ENCODE results near the gene FBXO7.
"Not testable (repeated sequence)": the region's sequence is repeated elsewhere in the genome, so short reads cannot be mapped to it uniquely, and the experiment has no call there.

The FBXO7 gene

DNA sequence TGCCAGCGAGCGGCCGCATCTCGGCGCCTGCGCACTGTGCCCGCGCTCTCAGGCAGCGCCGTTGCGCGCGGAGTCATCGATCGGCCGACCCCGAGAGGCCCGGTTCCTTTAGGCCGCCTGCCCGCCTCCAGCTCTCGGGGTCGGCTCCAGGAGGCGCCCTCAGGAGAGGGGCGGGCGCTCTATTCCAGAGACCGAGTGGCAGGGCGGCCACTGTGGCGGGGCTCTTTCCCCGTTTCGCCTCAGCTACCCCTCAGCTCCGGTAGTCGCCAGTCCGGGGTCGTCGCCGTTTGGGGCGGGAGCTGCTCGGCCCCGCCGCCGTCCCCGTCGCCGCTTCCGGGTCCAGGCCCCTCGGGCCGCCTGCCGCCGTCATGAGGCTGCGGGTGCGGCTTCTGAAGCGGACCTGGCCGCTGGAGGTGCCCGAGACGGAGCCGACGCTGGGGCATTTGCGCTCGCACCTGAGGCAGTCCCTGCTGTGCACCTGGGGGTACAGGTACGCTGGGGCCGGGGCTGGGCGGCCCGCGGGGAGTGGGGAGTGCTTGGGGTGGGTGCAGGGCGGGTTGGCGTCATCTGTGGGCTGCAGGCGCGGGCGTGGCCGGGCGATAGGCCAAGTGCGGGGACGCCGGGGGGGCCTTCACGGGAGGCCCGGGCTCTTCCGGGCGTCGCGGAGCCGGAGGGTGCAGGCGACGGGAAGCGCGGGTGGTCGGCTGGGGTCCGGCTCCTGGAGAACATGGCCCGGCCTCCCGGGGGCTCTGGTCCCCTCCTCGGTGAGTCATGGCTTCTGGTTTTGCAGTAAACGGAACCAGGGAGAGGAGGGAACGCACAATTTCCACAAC lies at the start of gene FBXO7:
Gene FBXO7 (plus strand): TSS at position 177 of the 833 bp plus-strand sequence. CDS start 192 bp downstream, at position 369.
- peak; percentile 96 for DNase-seq (ENCODE audit: low spot score)

DNA sequence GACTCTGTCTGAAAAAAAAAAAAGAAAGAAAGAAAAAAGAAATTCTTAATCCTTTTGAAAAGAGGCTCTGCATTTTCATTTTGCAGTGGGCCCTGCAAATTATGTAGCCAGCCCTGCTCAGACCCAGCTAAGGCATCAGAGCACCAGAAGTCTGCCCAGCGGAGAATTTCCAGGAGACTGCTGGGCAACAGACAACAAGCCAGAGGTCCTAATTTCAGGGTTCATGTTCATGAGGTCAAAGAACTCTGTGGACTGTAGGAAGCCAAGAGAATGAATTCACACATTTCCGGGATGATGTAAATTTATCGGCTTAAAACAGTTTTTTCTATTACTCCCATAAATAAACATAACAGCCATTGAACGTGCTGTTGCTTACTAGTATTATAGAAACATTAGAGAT lies 47.7 kb upstream of the FBXO7 start:
- no peak for DNase-seq (ENCODE audit: low spot score)

DNA sequence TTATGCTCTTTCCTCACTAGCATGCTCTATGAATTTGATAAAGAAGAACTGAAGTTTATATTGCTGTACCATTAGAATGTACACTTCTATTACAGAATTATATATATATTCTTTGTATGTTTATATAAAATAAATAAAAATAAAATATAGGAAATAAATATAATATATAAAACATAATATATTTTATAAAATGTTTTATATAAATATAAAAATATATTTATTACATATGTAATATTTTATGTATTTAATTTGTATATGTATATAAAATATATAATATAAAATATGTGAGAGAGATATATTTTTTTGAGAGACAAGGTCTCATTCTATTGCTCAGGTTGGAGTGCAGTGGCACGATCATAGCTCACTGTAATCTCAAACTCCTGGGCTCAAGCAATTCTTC lies 44.3 kb upstream of the FBXO7 start:
- no peak for DNase-seq (ENCODE audit: low spot score)

DNA sequence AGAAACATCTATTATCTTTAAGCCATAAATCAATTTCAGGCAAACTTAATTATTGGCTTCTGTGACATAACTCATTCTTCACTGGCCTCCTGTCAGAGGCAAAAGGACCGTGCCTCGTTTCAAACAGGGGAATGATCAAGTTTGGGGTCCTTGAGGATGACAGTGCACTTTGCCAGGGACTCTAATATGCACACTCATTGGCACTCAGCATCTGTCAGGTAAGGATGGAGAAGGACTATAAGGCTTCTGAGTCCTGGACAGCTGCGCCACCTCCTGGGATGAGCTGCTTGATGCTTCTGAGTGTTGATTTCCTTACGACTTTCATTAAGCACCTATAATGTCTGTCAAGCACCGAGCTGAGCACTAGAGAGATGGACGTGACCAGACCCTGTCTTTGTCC lies 30.5 kb upstream of the FBXO7 start:
- DNase-seq (ENCODE audit: low spot score), result peak; percentile 59

DNA sequence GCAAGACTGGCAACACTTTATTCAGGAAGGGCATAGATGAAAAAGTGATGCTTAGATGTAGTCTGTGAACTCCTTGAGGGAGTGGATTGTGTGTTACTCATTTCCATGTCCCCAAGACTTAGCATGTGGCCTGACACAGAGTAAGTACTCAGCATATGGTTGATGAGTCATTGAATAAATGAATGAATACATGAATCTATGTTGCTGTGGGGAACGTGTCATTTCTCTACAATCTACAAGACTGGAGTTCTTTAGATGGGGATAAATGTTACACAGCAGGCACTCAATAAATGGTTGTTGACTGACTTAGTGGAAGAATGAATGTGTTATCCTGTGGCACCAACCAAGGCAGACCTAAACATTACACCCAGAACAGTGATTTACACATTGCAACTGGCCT lies 28.3 kb upstream of the FBXO7 start:
- DNase-seq (ENCODE audit: low spot score), result no peak

DNA sequence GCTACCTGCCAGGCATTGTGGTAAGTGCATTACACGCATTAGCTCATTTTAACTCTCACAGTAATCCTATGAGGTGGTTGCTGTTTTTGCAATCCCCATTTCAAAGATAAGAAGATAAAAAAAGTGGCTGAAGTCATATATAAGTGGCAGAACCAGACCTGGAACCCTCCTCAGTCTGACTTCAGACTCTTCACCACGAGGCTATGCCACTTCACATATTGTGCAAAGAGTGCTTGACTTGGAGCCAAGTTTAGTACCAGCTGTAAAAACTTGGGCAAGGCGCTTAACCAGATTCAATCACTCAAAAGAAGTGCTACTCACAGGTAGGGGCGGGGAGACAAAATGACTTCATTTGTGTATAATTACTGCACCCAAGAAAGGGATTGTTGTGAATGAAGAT lies 25.6 kb upstream of the FBXO7 start:
- no peak for DNase-seq (ENCODE audit: low spot score)

DNA sequence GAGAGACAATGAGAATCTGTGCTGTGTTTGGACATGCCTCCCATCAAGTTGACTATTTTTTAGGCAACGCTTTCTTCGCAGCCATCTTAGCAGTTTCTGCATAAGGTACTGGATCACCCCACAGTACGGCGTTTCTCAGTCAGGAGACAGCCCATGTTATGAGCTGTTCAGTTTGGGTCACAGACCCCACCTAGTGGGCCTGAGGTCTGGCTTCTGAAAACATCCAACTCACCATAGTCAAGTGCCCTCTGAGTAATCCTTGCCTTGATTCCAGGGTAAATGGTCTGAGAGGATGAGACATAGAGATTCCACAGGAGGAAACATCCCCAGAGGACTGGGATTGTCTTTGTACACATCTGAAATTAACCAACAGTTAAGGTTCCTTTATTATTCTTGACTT lies 17.6 kb upstream of the FBXO7 start:
- DNase-seq (ENCODE audit: low spot score), result no peak

DNA sequence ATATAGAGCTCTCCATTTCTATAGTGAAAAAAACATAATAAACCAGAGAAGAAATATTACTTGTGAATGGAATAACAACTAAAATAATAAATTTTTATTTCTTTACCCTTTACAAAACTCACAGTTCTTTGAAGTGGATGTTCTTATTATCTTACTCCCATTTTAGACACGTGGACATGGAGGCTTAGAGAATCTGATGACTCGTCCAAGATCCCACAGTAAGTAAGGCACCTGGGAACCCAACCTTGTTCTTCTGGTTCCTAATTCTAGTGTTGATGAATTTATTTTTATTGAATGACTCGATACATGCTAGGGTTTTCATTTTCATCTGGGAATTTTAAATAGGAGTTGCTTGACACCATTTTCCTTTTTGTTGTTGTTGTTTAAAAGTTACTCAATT lies 12.2 kb upstream of the FBXO7 start:
- DNase-seq (ENCODE audit: low spot score), result no peak

DNA sequence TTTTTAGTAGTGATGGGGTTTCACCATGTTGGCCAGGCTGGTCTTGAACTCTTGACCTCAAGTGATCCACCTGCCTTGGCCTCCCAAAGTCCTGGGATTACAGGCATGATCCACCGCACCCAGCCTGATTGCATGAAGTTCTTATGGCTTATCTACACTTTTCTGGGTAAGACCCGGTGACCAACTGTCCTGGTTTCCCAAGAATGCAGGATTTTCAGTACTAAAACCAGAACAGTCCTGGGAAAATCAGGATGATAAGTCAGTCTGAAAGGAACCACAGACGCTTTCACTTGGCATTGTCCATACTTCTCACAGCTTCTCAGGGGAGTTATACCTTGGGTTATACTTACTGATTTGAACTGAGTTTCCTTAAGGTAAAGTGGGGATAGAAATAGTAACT lies 8.9 kb upstream of the FBXO7 start:
- DNase-seq (ENCODE audit: low spot score), result no peak

DNA sequence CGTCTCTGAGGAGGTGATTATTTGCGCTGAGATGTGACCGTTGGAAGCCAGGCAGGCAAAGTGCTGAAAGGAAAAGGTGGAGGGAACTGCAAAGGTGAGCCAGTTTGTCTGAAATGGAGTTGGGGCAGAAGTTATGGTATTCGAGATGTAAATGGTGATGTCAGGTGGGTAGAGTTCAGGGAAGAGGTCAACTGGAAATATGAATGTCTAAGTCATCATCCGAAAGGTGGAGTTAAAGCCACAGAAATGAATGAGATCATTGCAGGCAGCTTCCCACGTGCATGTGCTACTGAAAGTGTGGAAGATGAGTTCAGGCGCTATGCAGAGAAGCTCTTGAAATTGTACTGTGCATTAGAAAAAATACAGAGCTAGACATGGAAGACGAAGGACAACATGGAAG lies 8.1 kb upstream of the FBXO7 start:
- no peak for DNase-seq (ENCODE audit: low spot score)

DNA sequence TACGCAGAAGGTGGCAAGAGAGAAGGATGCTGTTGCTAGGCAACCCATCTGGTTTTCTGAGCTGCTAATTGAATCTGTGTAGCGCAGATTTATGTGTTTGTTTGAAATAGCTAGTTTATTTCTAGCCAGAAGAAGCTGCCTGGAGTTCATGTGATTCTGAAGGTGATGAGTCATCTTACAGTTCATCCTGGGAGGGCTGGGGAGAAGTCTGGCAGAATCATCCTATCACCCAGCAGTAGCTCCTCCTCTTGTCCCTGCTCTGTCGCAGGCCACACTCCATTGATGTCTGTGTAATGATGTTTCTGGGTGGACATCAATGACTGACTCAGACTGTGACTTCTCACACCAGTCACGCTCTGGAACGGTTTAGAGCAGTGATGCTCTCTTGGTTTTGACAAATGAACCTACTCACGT lies 4.8 kb upstream of the FBXO7 start:
- no peak for DNase-seq (ENCODE audit: low spot score)

DNA sequence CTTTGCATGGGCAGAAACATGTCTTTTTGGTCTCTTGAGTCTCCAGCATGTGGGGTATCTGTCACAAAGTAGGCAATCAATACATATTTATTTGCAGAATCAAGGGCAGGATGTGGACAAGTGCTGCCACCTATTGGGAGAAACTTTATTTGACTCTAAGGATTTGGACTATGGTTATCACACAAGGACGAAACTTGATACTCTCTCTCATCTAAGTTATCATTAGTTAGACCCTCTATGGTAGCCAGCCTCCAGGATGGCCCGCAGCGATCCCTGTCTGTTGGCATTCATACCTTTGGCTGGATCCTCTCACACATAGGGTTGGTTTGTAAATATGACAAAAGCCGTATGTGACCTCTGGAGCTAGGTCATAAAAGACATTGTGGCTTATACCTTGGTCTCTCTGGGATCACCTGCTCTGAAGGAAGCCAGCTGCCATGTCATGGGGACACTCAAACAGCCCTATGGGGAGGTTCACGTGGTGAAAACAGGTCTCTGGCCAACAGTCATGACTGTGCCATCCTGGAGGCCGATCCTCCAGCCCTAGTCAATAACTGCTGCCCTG lies 1.1 kb upstream of the FBXO7 start:
- peak; percentile 47 for DNase-seq (ENCODE audit: low spot score)

DNA sequence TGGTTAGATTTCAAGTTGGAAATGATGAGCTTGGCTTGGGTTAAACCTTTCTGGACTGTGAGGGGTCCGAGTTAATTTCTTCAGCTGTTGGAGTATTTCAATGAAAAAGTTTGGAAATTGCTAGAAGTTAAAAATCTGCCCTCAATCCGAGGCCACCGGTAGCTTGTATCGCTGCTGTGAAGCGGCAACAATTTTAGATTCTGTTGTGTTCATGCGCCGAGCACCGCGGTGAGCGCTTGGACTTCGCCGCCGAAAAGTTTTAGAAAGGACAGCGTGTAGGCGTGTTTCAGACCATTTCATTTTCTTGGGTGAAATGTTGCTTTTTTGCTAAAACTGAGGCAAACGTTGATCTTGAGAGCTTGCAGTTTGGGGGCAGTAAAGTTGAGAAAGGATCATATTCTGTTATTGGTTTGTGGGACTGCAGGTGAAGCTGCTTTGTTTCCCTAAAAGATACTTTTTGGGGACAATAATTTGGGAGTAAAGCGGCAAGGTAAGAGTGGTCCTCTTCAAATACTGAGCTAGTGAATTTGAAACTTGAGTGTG lies 928 bp downstream of the FBXO7 start:
- peak; percentile 45 for DNase-seq (ENCODE audit: low spot score)

DNA sequence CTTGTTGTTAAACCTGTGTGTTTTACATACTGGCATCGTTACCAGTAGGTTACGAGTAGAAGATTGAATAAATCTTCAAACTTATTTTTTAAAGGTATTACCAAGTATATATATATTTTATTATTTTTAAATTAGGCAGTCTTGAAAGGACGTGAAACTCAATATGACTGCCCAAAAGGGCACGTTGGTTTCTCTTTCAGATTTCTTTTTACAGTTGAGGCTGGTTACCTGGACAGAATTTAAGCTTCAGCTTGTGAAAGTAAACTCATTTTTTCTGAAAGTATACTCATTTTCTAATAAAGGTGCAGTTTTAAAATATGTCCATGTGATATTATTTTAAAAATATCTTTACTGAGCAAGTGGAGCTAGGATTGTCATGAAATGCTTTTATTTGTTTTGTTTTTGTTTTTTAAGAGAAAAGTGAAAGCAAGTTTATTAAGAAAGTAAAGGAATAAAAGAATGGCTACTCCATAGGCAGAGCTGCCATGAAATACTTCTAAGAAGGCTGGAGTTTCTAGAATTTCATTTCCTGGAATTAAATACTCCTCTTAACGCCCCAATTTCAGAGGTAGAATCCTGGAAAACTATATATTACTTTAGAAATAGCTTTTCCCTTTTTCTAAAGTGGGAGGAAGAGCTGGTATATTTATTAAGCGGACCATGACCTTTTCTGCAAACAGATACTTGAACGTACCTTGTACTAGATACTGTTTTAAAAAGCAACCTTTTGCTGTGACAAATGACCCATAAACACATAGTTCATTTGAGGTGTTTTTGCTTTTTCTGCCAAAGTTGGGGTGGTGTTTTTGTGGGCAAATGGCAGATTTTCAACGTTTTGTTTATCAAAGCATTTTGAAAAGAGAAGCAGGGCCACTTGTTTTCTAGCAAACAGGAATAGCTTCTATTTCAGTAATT lies 1.9 kb downstream of the FBXO7 start:
- DNase-seq (ENCODE audit: low spot score), result no peak

DNA sequence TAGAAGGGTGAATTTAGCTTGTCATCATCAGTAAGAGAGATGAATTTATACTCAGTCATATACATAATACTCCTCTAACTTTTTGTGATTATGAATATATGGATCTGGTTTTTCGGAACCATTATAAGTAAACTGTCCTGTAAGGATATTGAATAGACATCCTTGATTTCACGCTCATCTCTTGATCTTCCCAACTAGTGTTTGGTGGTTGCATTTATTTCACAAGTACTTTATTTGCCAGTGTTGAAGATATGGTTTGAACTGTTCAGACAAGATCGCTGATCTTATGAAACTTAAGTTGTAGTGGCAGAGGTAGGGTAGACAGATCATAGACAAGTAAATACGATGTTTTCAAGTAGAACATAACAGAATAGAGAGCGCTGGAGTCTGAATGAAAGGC lies 3.0 kb downstream of the FBXO7 start:
- DNase-seq (ENCODE audit: low spot score), result no peak

DNA sequence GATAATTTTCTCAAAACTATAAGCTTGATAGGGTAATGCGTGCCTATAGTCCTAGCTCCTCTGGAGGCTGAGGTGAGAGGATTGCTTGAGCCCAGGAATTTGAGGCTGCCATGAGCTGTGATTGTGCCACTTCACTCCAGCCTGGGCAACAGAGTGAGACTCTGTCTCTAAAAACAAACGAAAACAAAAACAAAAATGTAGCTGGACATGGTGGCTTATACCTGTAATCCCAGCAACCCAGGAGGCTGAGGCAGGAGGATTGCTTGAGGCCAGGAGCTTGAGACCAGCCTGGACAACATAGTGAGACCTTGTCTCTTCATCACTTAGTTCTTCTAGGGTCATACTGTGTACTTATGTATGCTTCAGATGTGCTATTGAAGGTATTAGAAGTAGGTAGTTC lies 3.9 kb downstream of the FBXO7 start:
- DNase-seq (ENCODE audit: low spot score), result not testable (repeated sequence)

DNA sequence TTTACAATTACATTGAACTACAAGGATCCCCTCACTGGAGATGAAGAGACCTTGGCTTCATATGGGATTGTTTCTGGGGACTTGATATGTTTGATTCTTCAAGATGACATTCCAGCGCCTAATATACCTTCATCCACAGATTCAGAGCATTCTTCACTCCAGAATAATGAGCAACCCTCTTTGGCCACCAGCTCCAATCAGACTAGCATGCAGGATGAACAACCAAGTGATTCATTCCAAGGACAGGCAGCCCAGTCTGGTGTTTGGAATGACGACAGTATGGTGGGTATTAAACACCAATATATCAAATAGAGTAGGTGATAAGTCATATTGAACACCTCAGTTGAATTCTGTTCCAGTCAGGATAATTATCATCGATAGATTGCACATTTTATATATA lies 4.4 kb downstream of the FBXO7 start:
- DNase-seq (ENCODE audit: low spot score), result no peak

DNA sequence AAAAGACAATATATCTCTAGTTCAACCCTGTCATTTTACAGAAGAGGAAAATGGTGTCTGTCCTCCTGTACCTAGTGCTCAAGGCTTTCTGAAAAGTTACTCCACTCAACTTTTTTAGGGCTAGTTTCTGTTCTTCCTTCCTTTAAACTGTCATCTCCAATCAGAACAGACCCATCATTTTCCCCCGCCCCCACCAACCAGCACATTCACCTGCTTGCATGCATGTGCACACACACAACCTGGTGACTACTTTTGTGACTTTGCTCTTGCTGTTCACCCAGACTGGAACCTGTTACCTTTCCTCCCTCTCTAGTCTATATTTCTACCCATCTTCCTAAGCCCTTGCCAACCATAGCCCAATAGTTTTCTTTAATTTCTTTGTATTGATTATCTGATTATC lies 5.6 kb downstream of the FBXO7 start:
- no peak for DNase-seq (ENCODE audit: low spot score)

DNA sequence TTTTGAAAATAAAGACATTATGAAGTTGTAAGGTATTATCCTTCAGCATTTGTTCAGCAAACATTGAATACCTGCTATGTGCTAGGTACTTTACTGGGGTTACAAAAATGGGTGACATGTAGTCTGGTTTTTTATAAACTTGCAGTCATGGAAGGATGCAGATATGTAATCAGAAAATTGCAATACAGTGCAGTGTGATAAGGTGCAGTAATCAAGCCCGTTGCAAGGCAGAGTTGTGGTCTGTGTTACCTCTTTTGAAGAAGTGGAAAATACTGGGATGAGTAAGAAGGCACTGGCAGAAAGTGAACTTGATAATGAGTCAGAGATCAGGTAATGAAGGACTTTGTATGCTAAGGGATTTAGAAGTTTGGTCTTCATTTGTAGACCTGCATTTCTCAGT lies 8.1 kb downstream of the FBXO7 start:
- no peak for DNase-seq (ENCODE audit: low spot score)

DNA sequence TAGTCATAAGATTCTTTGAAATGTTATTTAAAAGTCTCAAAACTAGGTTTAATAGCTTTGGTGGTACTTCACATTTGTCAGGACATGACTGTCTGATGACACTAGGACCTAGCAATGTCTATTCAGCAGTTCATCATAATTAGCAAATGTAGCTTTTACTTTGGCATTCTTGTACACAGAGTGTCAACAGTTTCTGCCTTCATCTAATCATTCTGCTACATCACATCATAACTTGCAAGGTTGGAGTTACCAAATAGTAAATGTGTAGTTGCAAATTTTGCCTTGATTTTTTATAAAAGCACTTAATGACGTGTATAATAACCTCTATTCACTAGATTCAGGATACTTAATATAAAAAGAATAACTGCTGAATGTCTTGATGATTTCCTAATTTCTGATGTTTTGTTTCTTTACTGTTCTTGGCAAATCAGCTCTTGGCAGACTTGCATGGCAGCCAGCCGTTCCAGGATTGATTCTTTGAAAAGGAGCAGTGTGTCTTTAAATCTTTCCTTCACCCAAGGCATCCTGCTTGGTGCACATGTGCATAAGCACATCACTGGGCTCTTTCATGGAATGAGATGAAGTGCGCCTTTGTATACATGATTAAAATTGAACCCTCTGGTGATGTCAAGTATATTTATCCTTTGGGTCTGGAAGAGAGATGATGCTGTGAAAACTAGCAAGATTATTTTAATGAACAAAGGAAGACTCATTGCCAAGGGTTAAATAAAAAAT lies 12.2 kb downstream of the FBXO7 start:
- no peak for DNase-seq (ENCODE audit: low spot score)

DNA sequence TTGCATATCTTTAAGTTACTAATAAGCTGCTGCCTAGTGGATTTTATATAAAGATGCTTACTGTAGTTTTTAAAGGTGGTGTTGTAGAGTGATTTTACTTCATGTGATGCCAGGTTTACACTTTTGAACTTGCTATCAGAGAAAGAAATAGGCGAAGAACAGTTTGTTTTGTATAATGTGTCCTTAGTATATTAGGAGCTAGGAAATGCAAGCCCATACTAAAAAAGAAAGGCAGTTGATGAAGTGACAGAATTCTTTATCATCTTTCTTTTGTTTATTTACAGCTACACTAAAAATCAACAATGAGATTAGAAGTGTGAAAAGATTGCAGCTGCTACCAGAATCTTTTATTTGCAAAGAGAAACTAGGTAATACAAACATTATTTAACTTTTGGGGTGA lies 12.8 kb downstream of the FBXO7 start:
- DNase-seq (ENCODE audit: low spot score), result no peak

DNA sequence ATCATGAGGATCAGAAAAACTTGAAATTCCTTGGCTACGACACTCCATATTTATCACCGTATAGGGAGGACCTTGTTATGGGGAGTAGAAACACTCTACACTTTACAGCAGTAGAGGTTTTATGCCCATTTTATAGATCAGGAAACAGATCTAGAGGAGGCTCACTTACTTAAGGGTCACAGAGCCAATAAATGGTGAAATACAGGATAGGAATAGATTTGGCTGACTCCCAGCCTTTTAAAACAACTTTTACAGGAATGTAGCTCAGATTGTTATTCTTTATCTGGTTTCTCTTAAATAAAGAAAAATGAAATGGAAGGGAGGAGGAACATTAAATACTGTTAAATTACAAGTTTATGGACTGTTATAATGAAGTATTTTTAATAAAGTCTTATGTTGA lies 14.8 kb downstream of the FBXO7 start:
- DNase-seq (ENCODE audit: low spot score), result no peak

All from D341Med (cell line).